Measurements from ENCODE around the gene ULK2.

The ULK2 gene

GRCh38 chr17:19733953-19734526, 133.7 kb downstream of the ULK2 start:
- Histone ChIP-seq H2AFZ (ENCODE audit: low read depth, low read length, severe bottlenecking) (no peak overlapping the region), H3F3A (ENCODE audit: insufficient read depth) (no peaks in the 10 kb centered on the region), H3K27ac (ENCODE audit: low read depth, low read length) (no peak overlapping the region), H3K36me3 (ENCODE audit: low read length) (no peaks in the 10 kb centered on the region), H3K9ac (ENCODE audit: low read length) (no peak overlapping the region), H3K27me3 (ENCODE audit: low read length) (no peaks in the 10 kb centered on the region), H3K4me2 (ENCODE audit: low read depth, low read length, poor library complexity, severe bottlenecking) (no peak overlapping the region), H3K9me2 (replicated peaks; ENCODE audit: insufficient read depth, low read length) (no peaks in the 10 kb centered on the region), H3K79me2 (ENCODE audit: insufficient read depth, low read length) (no peaks in the 10 kb centered on the region), H4K20me1 (ENCODE audit: low read depth, low read length) (no peaks in the 10 kb centered on the region), H3K9me3 (ENCODE audit: insufficient read depth, low read length) (no peaks in the 10 kb centered on the region), H3K4me3 (ENCODE audit: insufficient read depth, low read length, poor library complexity, severe bottlenecking) (no peak overlapping the region)
- TF ChIP-seq CTCF (IDR thresholded peaks at IDR 0.05; ENCODE audit: insufficient read depth, low read length, poor library complexity, severe bottlenecking) (no peak), EZH2phosphoT487 (conservative IDR thresholded peaks at IDR 0.05; ENCODE audit: low read length) (no peak)

DNA sequence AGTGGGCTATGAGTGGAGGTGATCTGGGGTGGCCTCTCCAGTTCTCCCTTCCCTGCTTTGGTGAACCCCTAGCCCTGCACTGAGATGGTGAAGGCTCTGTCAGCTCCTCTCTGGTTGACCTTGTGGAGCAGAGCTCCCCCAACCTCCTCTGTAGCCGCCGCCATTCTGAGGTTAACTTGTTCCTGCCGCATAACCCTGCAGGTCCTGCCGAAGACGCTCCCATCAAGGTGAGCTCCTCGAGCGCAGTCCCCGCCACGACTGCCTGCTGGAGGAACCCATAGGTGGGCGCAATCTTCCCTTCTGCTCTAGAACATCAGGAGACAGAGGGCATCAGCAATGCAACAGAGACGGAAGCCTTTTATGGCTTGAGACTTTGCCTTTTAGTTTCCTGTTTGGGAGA, 136.1 kb downstream of the ULK2 start:
- Histone ChIP-seq H3K36me3 (ENCODE audit: low read length) (no peaks in the 10 kb centered on the region), H2AFZ (ENCODE audit: low read depth, low read length, severe bottlenecking) (no peak overlapping the region), H3K4me3 (ENCODE audit: insufficient read depth, low read length, poor library complexity, severe bottlenecking) (no peak overlapping the region), H3K4me2 (ENCODE audit: low read depth, low read length, poor library complexity, severe bottlenecking) (no peak overlapping the region), H3K79me2 (ENCODE audit: insufficient read depth, low read length) (no peaks in the 10 kb centered on the region), H3K9ac (ENCODE audit: low read length) (no peak overlapping the region), H3F3A (ENCODE audit: insufficient read depth) (no peaks in the 10 kb centered on the region), H3K9me3 (ENCODE audit: insufficient read depth, low read length) (no peaks in the 10 kb centered on the region), H4K20me1 (ENCODE audit: low read depth, low read length) (no peaks in the 10 kb centered on the region), H3K9me2 (replicated peaks; ENCODE audit: insufficient read depth, low read length) (no peaks in the 10 kb centered on the region), H3K27ac (ENCODE audit: low read depth, low read length) (no peak overlapping the region), H3K27me3 (ENCODE audit: low read length) (no peaks in the 10 kb centered on the region)
- no peak for TF ChIP-seq EZH2phosphoT487 (conservative IDR thresholded peaks at IDR 0.05; ENCODE audit: low read length)
- TF ChIP-seq CTCF (IDR thresholded peaks at IDR 0.05; ENCODE audit: insufficient read depth, low read length, poor library complexity, severe bottlenecking): no peak

DNA sequence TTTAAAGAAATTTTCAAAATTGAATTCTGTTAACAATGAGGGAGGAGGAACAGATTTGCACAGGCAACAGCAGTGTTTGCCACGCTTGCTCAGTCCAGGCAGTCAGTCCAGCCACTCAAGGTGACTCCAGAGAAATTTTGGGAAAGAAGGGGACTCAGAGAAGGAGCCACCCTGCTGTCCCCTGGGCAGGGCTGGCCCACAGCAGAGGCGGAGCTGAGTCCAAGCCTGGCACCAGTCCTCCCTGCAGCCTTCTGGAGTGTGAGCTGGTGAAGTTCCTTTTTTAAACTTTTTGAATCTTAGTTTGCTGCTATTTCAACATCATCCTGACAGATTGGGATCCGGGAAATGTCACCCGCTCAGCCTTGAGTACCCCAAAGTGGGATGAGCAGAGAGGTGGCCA, 136.9 kb downstream of the ULK2 start:
- Histone ChIP-seq H3K9me3 (ENCODE audit: insufficient read depth, low read length) (no peaks in the 10 kb centered on the region), H3K4me2 (ENCODE audit: low read depth, low read length, poor library complexity, severe bottlenecking) (no peak overlapping the region), H3K27ac (ENCODE audit: low read depth, low read length) (no peak overlapping the region)

More for the DNA sequence above, 136.9 kb downstream of the ULK2 start:
- TF ChIP-seq EZH2phosphoT487 (conservative IDR thresholded peaks at IDR 0.05; ENCODE audit: low read length) (no peak), CTCF (IDR thresholded peaks at IDR 0.05; ENCODE audit: insufficient read depth, low read length, poor library complexity, severe bottlenecking) (no peak)
- Histone ChIP-seq H3K9ac (ENCODE audit: low read length) (no peak overlapping the region), H3K9me2 (replicated peaks; ENCODE audit: insufficient read depth, low read length) (no peaks in the 10 kb centered on the region), H3F3A (ENCODE audit: insufficient read depth) (no peaks in the 10 kb centered on the region), H2AFZ (ENCODE audit: low read depth, low read length, severe bottlenecking) (no peak overlapping the region), H3K36me3 (ENCODE audit: low read length) (no peaks in the 10 kb centered on the region), H3K27me3 (ENCODE audit: low read length) (no peaks in the 10 kb centered on the region), H4K20me1 (ENCODE audit: low read depth, low read length) (no peaks in the 10 kb centered on the region), H3K79me2 (ENCODE audit: insufficient read depth, low read length) (no peaks in the 10 kb centered on the region), H3K4me3 (ENCODE audit: insufficient read depth, low read length, poor library complexity, severe bottlenecking) (no peak overlapping the region)

All from SU-DHL-6 (cell line).